Tibial artery (tissue), 4 donors: ENCODE data around the gene GZMA.

Experiments used
- DNase-seq, 2 donors: peaks; one replicate each; pipeline ENCODE4 v3.0.0-alpha.2; 2019
- H3K27ac ChIP-seq, 2 donors: fragments of 200-600 bp; sonication (generic) in 1 of 2; 1 replicate in 1 of 2; 2 replicates in 1 of 2; pipeline ENCODE4 v1.5.1; 2018 to 2019; ENCODE audit warnings: mild to moderate bottlenecking in 1 of 2
- H3K27me3 ChIP-seq, 2 donors: fragments of 200-600 bp; sonication (generic) in 1 of 2; one replicate each; pipeline versions ENCODE4 v1.5.1 to v1.6.0; 2016 to 2019
- H3K36me3 ChIP-seq, 3 donors: fragments of 200-600 bp; sonication (generic) in 2 of 3; one replicate each; pipeline ENCODE4 v1.5.1; 2016 to 2019; ENCODE audit warnings: mild to moderate bottlenecking in 2 of 3
- H3K4me1 ChIP-seq, 4 donors: fragments of 200-600 bp; sonication (generic) in 2 of 4; 1 replicate in 3 of 4; 2 replicates in 1 of 4; pipeline ENCODE4 v1.5.1; 2016 to 2019
- H3K4me3 ChIP-seq, 2 donors: fragments of 200-600 bp; sonication (generic) in 1 of 2; 1 replicate in 1 of 2; 2 replicates in 1 of 2; pipeline ENCODE4 v1.5.1; 2018 to 2019; ENCODE audit warnings: mild to moderate bottlenecking in 2 of 2
- H3K9me3 ChIP-seq, 3 donors: fragments of 200-600 bp; sonication (generic) in 1 of 3; one replicate each; pipeline ENCODE4 v1.5.1; 2016 to 2019
- intact Hi-C: fragments of 100-400 bp; cut with DNase I; formaldehyde crosslinking; loops from one replicate; pipeline ENCODE4 v1.15.0; 2023; ENCODE audit warnings: low total_unique reads
- TF ChIP-seq, protein P1 (sequence below), 2 experiments: fragments of 200-600 bp in 1 of 2; fragments of 450-650 bp in 1 of 2; IDR thresholded peaks; one replicate each; pipeline ENCODE4 v1.5.1; 2017 to 2019; ENCODE audit warnings: antibody characterized with exemption in 2 of 2, mild to moderate bottlenecking in 1 of 2, moderate library complexity in 1 of 2

GZMA gene

DNA sequence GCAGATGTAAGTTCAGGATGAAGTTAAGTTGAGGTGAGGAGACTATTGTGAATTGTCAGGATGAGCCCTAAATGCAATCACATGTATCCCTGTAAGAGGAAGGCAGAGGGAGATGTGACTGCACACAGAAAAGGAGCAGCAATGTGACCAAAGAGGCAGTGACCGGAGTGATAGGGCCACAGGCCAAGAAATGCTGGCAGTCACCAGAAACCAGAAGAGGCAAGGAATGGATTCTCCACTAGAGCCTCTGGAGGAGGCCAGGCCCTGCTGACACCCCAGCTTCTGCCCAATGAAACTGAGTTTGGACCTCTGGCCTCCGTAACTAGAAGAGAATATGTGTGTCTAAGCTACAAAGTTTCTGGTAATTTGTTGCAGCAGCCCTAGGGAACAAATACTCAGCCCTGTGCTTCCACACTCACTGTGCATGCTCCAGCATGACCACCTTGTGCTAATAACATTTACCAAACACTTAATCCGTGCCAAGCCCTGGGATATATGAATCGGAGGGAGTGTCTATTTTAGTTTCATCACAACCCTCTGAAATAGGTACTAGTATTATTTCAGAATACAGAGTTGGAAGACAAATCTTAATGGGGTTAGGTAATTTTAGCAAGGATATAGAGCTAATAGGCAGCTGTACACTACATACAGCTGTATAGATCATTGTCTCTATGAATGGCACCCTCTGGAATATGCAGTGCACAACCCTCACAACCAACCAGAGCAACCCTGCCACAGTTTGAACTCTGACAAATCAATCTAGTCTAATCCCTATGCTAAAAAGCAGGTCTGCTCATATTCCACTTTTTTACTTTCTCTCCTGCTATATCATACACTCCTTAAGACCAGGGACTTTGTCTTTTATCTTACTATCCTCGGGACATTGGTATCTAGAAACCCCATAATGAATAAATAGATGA, 49.7 kb downstream of the GZMA start:
- no peak for DNase-seq
- H3K36me3 ChIP-seq, result no peaks in the 10 kb centered on the region
- H3K27ac ChIP-seq, result no peak overlapping the region
- TF ChIP-seq, protein P1, sequence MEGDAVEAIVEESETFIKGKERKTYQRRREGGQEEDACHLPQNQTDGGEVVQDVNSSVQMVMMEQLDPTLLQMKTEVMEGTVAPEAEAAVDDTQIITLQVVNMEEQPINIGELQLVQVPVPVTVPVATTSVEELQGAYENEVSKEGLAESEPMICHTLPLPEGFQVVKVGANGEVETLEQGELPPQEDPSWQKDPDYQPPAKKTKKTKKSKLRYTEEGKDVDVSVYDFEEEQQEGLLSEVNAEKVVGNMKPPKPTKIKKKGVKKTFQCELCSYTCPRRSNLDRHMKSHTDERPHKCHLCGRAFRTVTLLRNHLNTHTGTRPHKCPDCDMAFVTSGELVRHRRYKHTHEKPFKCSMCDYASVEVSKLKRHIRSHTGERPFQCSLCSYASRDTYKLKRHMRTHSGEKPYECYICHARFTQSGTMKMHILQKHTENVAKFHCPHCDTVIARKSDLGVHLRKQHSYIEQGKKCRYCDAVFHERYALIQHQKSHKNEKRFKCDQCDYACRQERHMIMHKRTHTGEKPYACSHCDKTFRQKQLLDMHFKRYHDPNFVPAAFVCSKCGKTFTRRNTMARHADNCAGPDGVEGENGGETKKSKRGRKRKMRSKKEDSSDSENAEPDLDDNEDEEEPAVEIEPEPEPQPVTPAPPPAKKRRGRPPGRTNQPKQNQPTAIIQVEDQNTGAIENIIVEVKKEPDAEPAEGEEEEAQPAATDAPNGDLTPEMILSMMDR (IDR thresholded peaks at IDR 0.05), result no peak
- peaks cover 0 to 18% (median 2%) of the 10 kb centered on the region in 4 donors for H3K4me1 ChIP-seq
- H3K27me3 ChIP-seq, result no peaks in the 10 kb centered on the region
- no peak overlapping the region for H3K4me3 ChIP-seq
- H3K9me3 ChIP-seq, result no peaks in the 10 kb centered on the region
- intact Hi-C loops, result loop anchor here (10.0 kb wide), 1 partner anchor 637 kb away; the partner anchor contains the start of gene SNX18

DNA sequence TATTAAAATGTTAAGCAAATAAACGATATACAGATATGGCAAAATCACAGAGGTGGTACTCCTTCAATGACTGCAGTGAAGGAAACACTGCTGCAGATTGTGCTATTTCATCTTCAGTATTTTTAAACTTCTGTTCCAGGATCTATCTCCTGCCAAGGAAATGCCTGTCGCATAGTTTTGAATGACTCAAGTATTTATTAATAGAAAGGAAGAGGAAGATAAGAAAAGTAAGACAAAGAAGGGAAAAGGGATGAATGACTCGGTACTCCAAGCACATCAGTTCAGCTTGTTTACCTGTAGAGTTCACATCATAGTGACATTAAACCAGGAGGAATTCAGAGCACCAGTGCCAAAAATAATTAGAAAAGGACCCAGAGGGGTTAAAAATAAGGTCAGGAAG, 52.4 kb downstream of the GZMA start:
- no peaks in the 10 kb centered on the region for H3K36me3 ChIP-seq
- no peak overlapping the region for H3K4me3 ChIP-seq
- TF ChIP-seq, protein P1 (IDR thresholded peaks at IDR 0.05), result no peak
- H3K27ac ChIP-seq, result no peak overlapping the region
- peaks cover 0 to 18% (median 2%) of the 10 kb centered on the region in 4 donors for H3K4me1 ChIP-seq
- DNase-seq, result no peak
- H3K9me3 ChIP-seq, result no peaks in the 10 kb centered on the region
- H3K27me3 ChIP-seq, result no peaks in the 10 kb centered on the region
- intact Hi-C loops, result loop anchor here (10.0 kb wide), 1 partner anchor 640 kb away; the partner anchor contains the start of gene SNX18
